ENCODE results near the gene NISCH.

NISCH gene

DNA sequence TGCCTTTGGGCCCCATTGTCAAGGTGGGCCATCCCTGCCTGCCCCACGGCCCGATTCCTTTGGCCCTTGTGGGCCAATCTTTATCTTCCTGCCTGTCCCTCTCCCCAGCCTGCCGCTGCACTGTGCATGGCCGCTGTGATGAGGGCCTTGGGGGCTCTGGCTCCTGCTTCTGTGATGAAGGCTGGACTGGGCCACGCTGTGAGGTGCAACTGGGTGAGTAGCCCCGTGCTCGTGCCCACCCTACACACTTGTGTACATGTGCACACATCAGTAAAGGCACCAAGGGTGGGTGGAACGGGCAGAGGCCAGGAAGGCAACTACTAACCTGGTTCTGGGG, 66.1 kb downstream of the NISCH start:
- no peaks in the 10 kb centered on the region for H4K20me1 ChIP-seq (ENCODE audit: insufficient read depth, low read length)
- DNase-seq, result no peak
- H3K36me3 ChIP-seq (replicated peaks; ENCODE audit: insufficient read depth, low read length), result no peaks in the 10 kb centered on the region
- H3K79me2 ChIP-seq (ENCODE audit: low read length), result no peaks in the 10 kb centered on the region
- no peak overlapping the region for H3K4me2 ChIP-seq (ENCODE audit: low read depth, low read length)
- H3K27me3 ChIP-seq (replicated peaks; ENCODE audit: insufficient read depth, low read length), result peaks cover 4% of the 10 kb centered on the region
- no peaks in the 10 kb centered on the region for H3K9me3 ChIP-seq (replicated peaks; ENCODE audit: insufficient read depth, low read length)
- H3K27ac ChIP-seq (ENCODE audit: low read length), result no peak overlapping the region
- H3K4me1 ChIP-seq (ENCODE audit: low read length), result no peaks in the 10 kb centered on the region
- H3K4me3 ChIP-seq (ENCODE audit: low read length), result no peak overlapping the region
- no peaks in the 10 kb centered on the region for H3F3A ChIP-seq (ENCODE audit: insufficient read depth, low read length)
- H3K9me2 ChIP-seq (replicated peaks; ENCODE audit: insufficient read depth, low read length), result no peaks in the 10 kb centered on the region
- H3K9ac ChIP-seq (ENCODE audit: low read length), result no peak overlapping the region
- no peak overlapping the region for H2AFZ ChIP-seq (ENCODE audit: low read length)
- TF ChIP-seq EZH2phosphoT487 (IDR thresholded peaks at IDR 0.05; ENCODE audit: low read length) (no peak), CTCF (IDR thresholded peaks at IDR 0.05; ENCODE audit: low read length) (no peak), EZH2 (optimal IDR thresholded peaks at IDR 0.05; ENCODE audit: low read depth, low read length) (no peak)

DNA sequence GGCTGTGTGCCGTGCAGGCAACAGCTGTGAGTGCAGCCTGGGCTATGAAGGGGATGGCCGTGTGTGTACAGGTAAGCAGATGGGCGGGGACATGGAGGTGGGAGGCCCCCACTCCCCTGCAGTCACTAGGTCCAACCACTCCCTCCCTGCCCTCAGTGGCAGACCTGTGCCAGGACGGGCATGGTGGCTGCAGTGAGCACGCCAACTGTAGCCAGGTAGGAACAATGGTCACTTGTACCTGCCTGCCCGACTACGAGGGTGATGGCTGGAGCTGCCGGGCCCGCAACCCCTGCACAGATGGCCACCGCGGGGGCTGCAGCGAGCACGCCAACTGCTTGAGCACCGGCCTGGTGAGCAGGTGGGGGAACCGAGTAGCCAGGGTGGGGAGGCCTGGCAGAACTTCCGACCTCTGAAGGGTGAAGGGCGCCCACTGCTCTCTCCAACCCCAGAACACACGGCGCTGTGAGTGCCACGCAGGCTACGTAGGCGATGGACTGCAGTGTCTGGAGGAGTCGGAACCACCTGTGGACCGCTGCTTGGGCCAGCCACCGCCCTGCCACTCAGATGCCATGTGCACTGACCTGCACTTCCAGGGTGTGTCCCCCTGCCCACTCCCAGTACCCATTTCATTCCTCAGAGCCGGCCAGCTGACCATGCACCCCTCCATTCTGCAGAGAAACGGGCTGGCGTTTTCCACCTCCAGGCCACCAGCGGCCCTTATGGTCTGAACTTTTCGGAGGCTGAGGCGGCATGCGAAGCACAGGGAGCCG, 66.7 kb downstream of the NISCH start:
- Histone ChIP-seq H3K79me2 (ENCODE audit: low read length) (no peaks in the 10 kb centered on the region), H3K27ac (ENCODE audit: low read length) (no peak overlapping the region), H3K27me3 (replicated peaks; ENCODE audit: insufficient read depth, low read length) (no peaks in the 10 kb centered on the region; the same call in 1 of the 2 replicates), H3K36me3 (replicated peaks; ENCODE audit: insufficient read depth, low read length) (no peaks in the 10 kb centered on the region), H2AFZ (ENCODE audit: low read length) (no peak overlapping the region), H4K20me1 (ENCODE audit: insufficient read depth, low read length) (no peaks in the 10 kb centered on the region), H3F3A (ENCODE audit: insufficient read depth, low read length) (no peaks in the 10 kb centered on the region), H3K9me2 (replicated peaks; ENCODE audit: insufficient read depth, low read length) (no peaks in the 10 kb centered on the region), H3K9ac (ENCODE audit: low read length) (no peak overlapping the region), H3K9me3 (replicated peaks; ENCODE audit: insufficient read depth, low read length) (no peaks in the 10 kb centered on the region), H3K4me1 (ENCODE audit: low read length) (no peaks in the 10 kb centered on the region), H3K4me2 (ENCODE audit: low read depth, low read length) (no peak overlapping the region), H3K4me3 (ENCODE audit: low read length) (no peak overlapping the region)
- no peak for DNase-seq
- TF ChIP-seq EZH2 (optimal IDR thresholded peaks at IDR 0.05; ENCODE audit: low read depth, low read length) (no peak), CTCF (IDR thresholded peaks at IDR 0.05; ENCODE audit: low read length) (no peak)

GRCh38 chr3:52522651-52523251, 67.3 kb downstream of the NISCH start:
- H3K9me2 ChIP-seq (replicated peaks; ENCODE audit: insufficient read depth, low read length), result no peaks in the 10 kb centered on the region
- no peaks in the 10 kb centered on the region for H3K9me3 ChIP-seq (replicated peaks; ENCODE audit: insufficient read depth, low read length)
- H3K4me2 ChIP-seq (ENCODE audit: low read depth, low read length), result no peak overlapping the region
- no peak overlapping the region for H3K4me3 ChIP-seq (ENCODE audit: low read length)
- H3F3A ChIP-seq (ENCODE audit: insufficient read depth, low read length), result no peaks in the 10 kb centered on the region
- H3K27ac ChIP-seq (ENCODE audit: low read length), result no peak overlapping the region
- no peaks in the 10 kb centered on the region for H4K20me1 ChIP-seq (ENCODE audit: insufficient read depth, low read length)
- DNase-seq, result no peak
- TF ChIP-seq EZH2 (optimal IDR thresholded peaks at IDR 0.05; ENCODE audit: low read depth, low read length) (no peak), EZH2phosphoT487 (IDR thresholded peaks at IDR 0.05; ENCODE audit: low read length) (no peak), CTCF (IDR thresholded peaks at IDR 0.05; ENCODE audit: low read length) (no peak)
- H3K36me3 ChIP-seq (replicated peaks; ENCODE audit: insufficient read depth, low read length), result no peaks in the 10 kb centered on the region
- no peaks in the 10 kb centered on the region for H3K79me2 ChIP-seq (ENCODE audit: low read length)
- no peaks in the 10 kb centered on the region for H3K4me1 ChIP-seq (ENCODE audit: low read length)
- no peak overlapping the region for H3K9ac ChIP-seq (ENCODE audit: low read length)
- no peaks in the 10 kb centered on the region; the same call in 1 of the 2 replicates for H3K27me3 ChIP-seq (replicated peaks; ENCODE audit: insufficient read depth, low read length)
- H2AFZ ChIP-seq (ENCODE audit: low read length), result no peak overlapping the region

Measured in MM.1S (cell line).